ENCODE results near the gene NADSYN1. TPM values are rescaled to one million over a fixed set of nuclear protein-coding genes. Genes with fewer than 3 reads are reported as not detected.

Gene NADSYN1
- total and polyA plus RNA-seq, 2 experiments from 2014 or later = 42.0 to 50.4 TPM

DNA sequence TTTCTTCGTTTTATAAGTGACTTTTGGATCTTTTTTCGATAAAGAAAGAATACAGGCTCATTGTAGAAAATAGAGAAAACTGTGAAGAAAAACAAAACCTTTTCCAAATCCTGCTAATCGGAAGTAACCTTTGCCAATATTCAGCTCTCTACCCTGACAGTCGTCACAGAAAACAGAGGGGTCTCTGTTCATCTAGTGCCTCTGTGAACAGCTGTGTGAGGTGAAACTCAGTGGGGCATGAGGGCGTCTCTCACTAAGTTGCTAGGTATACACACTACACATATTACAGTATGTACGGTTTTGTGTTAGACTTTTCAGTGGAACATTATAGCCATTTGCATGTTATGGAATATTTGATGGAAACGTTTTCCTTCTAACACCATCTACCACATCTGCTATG, 44.2 kb upstream of the NADSYN1 start:
- Histone ChIP-seq H3K4me2 (ENCODE audit: unreplicated experiment) (no peak overlapping the region), H3K79me2 (ENCODE audit: insufficient read depth) (no peaks in the 10 kb centered on the region), H3K9ac (no peak overlapping the region), H3K9me2 (ENCODE audit: insufficient read depth) (no peaks in the 10 kb centered on the region), H4K20me1 (ENCODE audit: insufficient read depth) (no peaks in the 10 kb centered on the region), H3F3A (ENCODE audit: insufficient read depth) (no peaks in the 10 kb centered on the region), H2AFZ (no peak overlapping the region), H3K27ac (no peak overlapping the region), H3K9me3 (ENCODE audit: low read depth) (no peaks in the 10 kb centered on the region), H3K27me3 (replicated peaks; ENCODE audit: insufficient read depth) (peaks cover 7% of the 10 kb centered on the region), H3K4me3 (no peak overlapping the region), H3K4me1 (ENCODE audit: insufficient read depth) (no peaks in the 10 kb centered on the region), H3K36me3 (ENCODE audit: low read depth) (no peaks in the 10 kb centered on the region)
- WGBS, 2 experiments (ENCODE audit: low coverage in 1 of 2, low lambda C conversion rate in 2 of 2, missing lambda C conversion rate in 2 of 2) = 33% methylated on average over 7 of the region's 7 CpGs
- no peak for DNase-seq
- in situ Hi-C loops (cut with MboI) = no loop called here
- TF ChIP-seq EZH2 (IDR thresholded peaks at IDR 0.05; ENCODE audit: insufficient read depth, poor library complexity, severe bottlenecking) (no peak), EZH2phosphoT487 (IDR thresholded peaks at IDR 0.05; ENCODE audit: insufficient read depth, low read depth) (no peak)

DNA sequence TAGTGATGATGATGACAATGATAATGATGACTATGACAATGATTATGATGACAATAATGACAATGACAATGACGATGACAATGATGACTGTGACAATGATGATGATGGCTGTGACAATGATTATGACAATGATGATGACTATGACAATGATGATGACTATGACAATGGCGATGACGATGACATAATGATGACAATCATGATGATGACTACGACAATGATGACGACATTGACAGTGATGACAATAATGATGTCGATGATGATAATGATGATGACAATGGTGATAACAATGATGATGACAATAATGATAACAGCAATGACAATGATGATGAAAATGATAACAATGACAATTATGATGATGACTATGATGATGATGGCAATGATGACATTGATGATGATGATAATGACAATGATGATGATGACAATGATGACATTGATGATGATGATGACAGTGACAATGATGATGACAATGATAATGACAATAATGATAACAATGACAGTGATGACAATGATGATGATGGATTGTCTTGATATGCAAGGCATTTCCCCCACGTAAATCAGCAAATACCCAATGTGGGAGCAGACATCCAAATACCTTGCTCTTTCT, 42.5 kb upstream of the NADSYN1 start:
- no peak overlapping the region for H3K9ac ChIP-seq
- no peaks in the 10 kb centered on the region for H3K9me2 ChIP-seq (ENCODE audit: insufficient read depth)
- H3K79me2 ChIP-seq (ENCODE audit: insufficient read depth) = no peaks in the 10 kb centered on the region
- H3F3A ChIP-seq (ENCODE audit: insufficient read depth) = no peaks in the 10 kb centered on the region
- H3K4me3 ChIP-seq = no peak overlapping the region
- no peak for DNase-seq
- no peaks in the 10 kb centered on the region for H3K36me3 ChIP-seq (ENCODE audit: low read depth)
- WGBS, 2 experiments (ENCODE audit: low coverage in 1 of 2, low lambda C conversion rate in 2 of 2, missing lambda C conversion rate in 2 of 2) = 62 to 66% methylated on average over 7 of the region's 7 CpGs
- no peaks in the 10 kb centered on the region for H3K9me3 ChIP-seq (ENCODE audit: low read depth)
- no peaks in the 10 kb centered on the region for H3K4me1 ChIP-seq (ENCODE audit: insufficient read depth)
- TF ChIP-seq EZH2phosphoT487 (IDR thresholded peaks at IDR 0.05; ENCODE audit: insufficient read depth, low read depth) = no peak
- TF ChIP-seq EZH2 (IDR thresholded peaks at IDR 0.05; ENCODE audit: insufficient read depth, poor library complexity, severe bottlenecking) = no peak
- H3K4me2 ChIP-seq (ENCODE audit: unreplicated experiment) = no peak overlapping the region
- H3K27me3 ChIP-seq (replicated peaks; ENCODE audit: insufficient read depth) = peaks cover 7% of the 10 kb centered on the region
- no peak overlapping the region for H2AFZ ChIP-seq
- in situ Hi-C loops (cut with MboI) = no loop called here
- no peaks in the 10 kb centered on the region for H4K20me1 ChIP-seq (ENCODE audit: insufficient read depth)
- H3K27ac ChIP-seq = no peak overlapping the region

- DNase-seq = no peak
- H3K4me2 ChIP-seq (ENCODE audit: unreplicated experiment) = no peak overlapping the region
- no peak overlapping the region for H2AFZ ChIP-seq
- no peak overlapping the region for H3K9ac ChIP-seq
- no peaks in the 10 kb centered on the region for H3K9me2 ChIP-seq (ENCODE audit: insufficient read depth)
- H3K79me2 ChIP-seq (ENCODE audit: insufficient read depth) = no peaks in the 10 kb centered on the region
- no peaks in the 10 kb centered on the region for H3K36me3 ChIP-seq (ENCODE audit: low read depth)
- H3K27me3 ChIP-seq (replicated peaks; ENCODE audit: insufficient read depth) = peaks cover 10% of the 10 kb centered on the region
- in situ Hi-C loops (cut with MboI) = no loop called here
- no peak overlapping the region for H3K27ac ChIP-seq
- no peaks in the 10 kb centered on the region for H4K20me1 ChIP-seq (ENCODE audit: insufficient read depth)
- no peaks in the 10 kb centered on the region for H3K4me1 ChIP-seq (ENCODE audit: insufficient read depth)
- H3K9me3 ChIP-seq (ENCODE audit: low read depth) = no peaks in the 10 kb centered on the region
- H3K4me3 ChIP-seq = no peak overlapping the region
- no peaks in the 10 kb centered on the region for H3F3A ChIP-seq (ENCODE audit: insufficient read depth)
- TF ChIP-seq EZH2phosphoT487 (IDR thresholded peaks at IDR 0.05; ENCODE audit: insufficient read depth, low read depth) = no peak
- no peak for TF ChIP-seq EZH2 (IDR thresholded peaks at IDR 0.05; ENCODE audit: insufficient read depth, poor library complexity, severe bottlenecking)
Measured at GRCh38 chr11:71414645-71415044, 38.4 kb upstream of the NADSYN1 start.

GRCh38 chr11:71418643-71419042, 34.4 kb upstream of the NADSYN1 start:
- no peak for DNase-seq

More at GRCh38 chr11:71418643-71419042, 34.4 kb upstream of the NADSYN1 start:
- TF ChIP-seq EZH2phosphoT487 (IDR thresholded peaks at IDR 0.05; ENCODE audit: insufficient read depth, low read depth) = no peak
- H3K79me2 ChIP-seq (ENCODE audit: insufficient read depth) = no peaks in the 10 kb centered on the region
- H3K27me3 ChIP-seq (replicated peaks; ENCODE audit: insufficient read depth) = peaks cover 13% of the 10 kb centered on the region
- no peaks in the 10 kb centered on the region for H3K36me3 ChIP-seq (ENCODE audit: low read depth)
- no peak overlapping the region for H2AFZ ChIP-seq
- no peaks in the 10 kb centered on the region for H3K9me3 ChIP-seq (ENCODE audit: low read depth)
- no peak overlapping the region for H3K27ac ChIP-seq
- no peaks in the 10 kb centered on the region for H3K4me1 ChIP-seq (ENCODE audit: insufficient read depth)
- H3K9ac ChIP-seq = no peak overlapping the region
- no peaks in the 10 kb centered on the region for H4K20me1 ChIP-seq (ENCODE audit: insufficient read depth)
- H3K4me2 ChIP-seq (ENCODE audit: unreplicated experiment) = no peak overlapping the region
- in situ Hi-C loops (cut with MboI) = no loop called here
- H3F3A ChIP-seq (ENCODE audit: insufficient read depth) = no peaks in the 10 kb centered on the region
- H3K9me2 ChIP-seq (ENCODE audit: insufficient read depth) = no peaks in the 10 kb centered on the region
- no peak overlapping the region for H3K4me3 ChIP-seq
- 6 to 8% methylated on average over 8 of the region's 8 CpGs for WGBS, 2 experiments (ENCODE audit: low coverage in 1 of 2, low lambda C conversion rate in 2 of 2, missing lambda C conversion rate in 2 of 2)
